Measurements from ENCODE around the gene STK32C. TPM values are rescaled to one million over a fixed set of nuclear protein-coding genes. Genes with fewer than 3 reads are reported as not detected.
"Not testable (repeated sequence)": the region's sequence is repeated elsewhere in the genome, so short reads cannot be mapped to it uniquely, and the experiment has no call there.

The STK32C gene
- total RNA-seq, 6 donors from 2014 or later, result 4.8 to 18.3 (median 15.6) TPM

DNA sequence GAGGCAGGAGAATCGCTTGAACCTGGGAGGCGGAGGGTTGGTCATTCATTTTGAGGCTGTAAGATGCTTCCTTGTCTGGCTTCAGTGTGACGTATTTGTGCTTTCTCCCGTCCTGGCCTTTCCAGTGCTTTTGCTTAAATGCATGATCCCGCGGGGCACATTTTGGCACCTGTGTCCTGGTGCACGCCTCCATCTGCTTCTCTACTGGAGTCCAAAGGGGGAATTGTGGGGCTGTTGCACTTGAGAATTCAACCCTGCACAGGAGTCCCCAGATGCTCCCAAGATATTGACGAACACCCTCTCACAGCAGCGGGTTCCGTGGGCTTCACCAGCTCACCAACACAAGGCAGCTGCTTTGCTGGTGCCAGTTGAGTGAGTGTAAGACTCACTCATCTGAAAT is 14.0 kb upstream of the STK32C start:
- H3K36me3 ChIP-seq, result no peaks in the 10 kb centered on the region
- H3K27me3 ChIP-seq, result no peaks in the 10 kb centered on the region
- peaks cover 0 to 8% (median 7%) of the 10 kb centered on the region in 4 donors for H3K4me1 ChIP-seq
- no peak for ATAC-seq (ENCODE audit: low FRiP score in 2 of 2)
- WGBS, 2 donors, result 91 to 96% methylated on average over 10 of the region's 10 CpGs
- TF ChIP-seq POLR2A (IDR thresholded peaks at IDR 0.05) (no peak), EP300 (IDR thresholded peaks at IDR 0.05) (no peak), POLR2AphosphoS5 (IDR thresholded peaks at IDR 0.05) (no peak), CTCF (IDR thresholded peaks at IDR 0.05) (no peak)
- no peak for DNase-seq
- H3K4me3 ChIP-seq, result no peak overlapping the region
- no peak overlapping the region for H3K27ac ChIP-seq
- no peaks in the 10 kb centered on the region for H3K9me3 ChIP-seq

- WGBS, 2 donors, result 92% methylated on average over 9 to 13 of the region's 13 CpGs
- Histone ChIP-seq H3K27ac (peak overlapping the region in 1 of 4 donors; percentile 22), H3K36me3 (no peaks in the 10 kb centered on the region), H3K4me3 (no peak overlapping the region), H3K27me3 (no peaks in the 10 kb centered on the region), H3K9me3 (no peaks in the 10 kb centered on the region), H3K4me1 (peaks cover 0 to 8% (median 7%) of the 10 kb centered on the region in 4 donors)
- DNase-seq (no peak), ATAC-seq (ENCODE audit: low FRiP score in 2 of 2) (peak in 1 of 2 donors; percentile 8)
- no peak for TF ChIP-seq EP300 (IDR thresholded peaks at IDR 0.05)
- TF ChIP-seq POLR2A (IDR thresholded peaks at IDR 0.05), result no peak
- no peak for TF ChIP-seq POLR2AphosphoS5 (IDR thresholded peaks at IDR 0.05)
- TF ChIP-seq CTCF (IDR thresholded peaks at IDR 0.05), result no peak
Measured at GRCh38 chr10:132320654-132321469, 13.1 kb upstream of the STK32C start.

DNA sequence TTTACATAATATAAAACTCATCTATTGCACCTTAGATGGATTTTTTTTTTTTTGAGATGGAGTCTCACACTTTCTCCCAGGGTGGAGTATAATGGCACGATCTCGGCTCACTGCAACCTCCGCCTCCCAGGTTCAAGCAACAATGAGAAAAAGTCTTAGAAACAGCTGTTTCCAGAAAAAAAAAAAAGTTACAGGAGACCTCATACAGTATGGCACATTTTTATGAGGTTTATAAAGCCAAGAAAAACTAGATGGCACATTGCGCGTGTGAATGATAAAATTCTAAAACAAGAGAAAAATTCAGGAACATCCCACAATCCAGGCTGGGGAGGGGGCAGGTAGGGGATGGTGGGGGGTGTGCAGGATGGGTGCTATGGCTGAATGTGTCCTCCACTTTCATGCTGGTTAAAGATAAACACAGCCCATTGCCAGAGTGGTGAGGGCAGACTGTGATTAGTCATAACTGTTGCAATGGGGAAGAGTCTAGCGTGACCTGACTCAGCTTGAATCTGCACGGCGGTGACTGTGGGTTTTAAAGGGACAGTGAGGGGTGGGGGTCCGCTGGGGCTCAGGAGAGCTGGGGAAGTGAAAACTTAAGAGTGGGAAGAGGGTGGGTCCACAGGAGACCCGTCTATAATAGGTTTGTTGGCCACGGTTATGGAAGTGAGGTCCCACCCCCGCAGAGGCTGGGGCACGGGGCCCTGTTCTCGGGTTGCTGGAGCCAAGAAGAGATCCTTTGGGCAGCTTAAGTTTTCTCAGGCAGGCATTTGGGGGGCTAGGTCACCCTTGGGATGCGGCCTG is 12.3 kb upstream of the STK32C start:
- H3K9me3 ChIP-seq, result no peaks in the 10 kb centered on the region
- ATAC-seq (ENCODE audit: low FRiP score in 2 of 2), result peak; percentile 47 to 87
- no peak for TF ChIP-seq EP300 (IDR thresholded peaks at IDR 0.05)
- TF ChIP-seq POLR2AphosphoS5 (IDR thresholded peaks at IDR 0.05), result no peak
- no peak for TF ChIP-seq CTCF (IDR thresholded peaks at IDR 0.05)
- DNase-seq, result no peak
- peak overlapping the region in 1 of 4 donors; percentile 22 for H3K27ac ChIP-seq
- no peaks in the 10 kb centered on the region for H3K36me3 ChIP-seq
- H3K4me3 ChIP-seq, result no peak overlapping the region
- no peaks in the 10 kb centered on the region for H3K27me3 ChIP-seq
- 66 to 67% methylated on average over 15 of the region's 15 CpGs for WGBS, 2 donors
- H3K4me1 ChIP-seq, result peaks cover 0 to 8% (median 7%) of the 10 kb centered on the region in 4 donors

- not testable (repeated sequence) for H3K4me3 ChIP-seq; H3K4me1 ChIP-seq; H3K27ac ChIP-seq; H3K9me3 ChIP-seq; H3K36me3 ChIP-seq; DNase-seq; H3K27me3 ChIP-seq; ATAC-seq (ENCODE audit: low FRiP score in 2 of 2)
- 90 to 98% methylated on average over 6 of the region's 6 CpGs for WGBS, 2 donors
Measured at GRCh38 chr10:132317477-132317876, 9.7 kb upstream of the STK32C start.

DNA sequence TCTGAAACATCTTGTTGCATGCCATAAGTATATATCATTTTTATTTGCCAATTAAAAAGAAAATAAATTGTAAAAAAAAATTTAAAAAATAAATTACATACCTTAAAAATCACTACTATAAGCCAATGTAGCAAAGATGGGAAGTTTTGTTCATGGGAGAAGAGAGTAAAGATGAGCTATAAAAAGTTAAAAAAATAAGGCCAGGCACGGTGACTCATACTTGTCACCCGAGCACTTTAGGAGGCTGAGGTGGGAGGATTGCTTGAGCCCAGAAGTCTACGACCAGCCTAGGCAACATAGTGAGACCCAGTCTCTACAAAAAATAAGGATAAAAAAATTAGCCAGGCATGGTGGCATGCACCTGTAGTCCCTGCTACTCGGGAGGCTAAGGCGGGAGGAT is 8.4 kb upstream of the STK32C start:
- H3K4me3 ChIP-seq, result no peak overlapping the region
- DNase-seq (no peak), ATAC-seq (ENCODE audit: low FRiP score in 2 of 2) (no peak)
- no peaks in the 10 kb centered on the region for H3K36me3 ChIP-seq
- H3K4me1 ChIP-seq, result peaks cover 0 to 3% (median 0%) of the 10 kb centered on the region in 4 donors
- H3K27me3 ChIP-seq, result no peaks in the 10 kb centered on the region
- TF ChIP-seq EP300 (IDR thresholded peaks at IDR 0.05) (no peak), POLR2AphosphoS5 (IDR thresholded peaks at IDR 0.05) (no peak), CTCF (IDR thresholded peaks at IDR 0.05) (no peak), POLR2A (IDR thresholded peaks at IDR 0.05) (no peak)
- 82 to 92% methylated on average over 5 of the region's 5 CpGs for WGBS, 2 donors
- no peaks in the 10 kb centered on the region for H3K9me3 ChIP-seq
- H3K27ac ChIP-seq, result no peak overlapping the region

- H3K9me3 ChIP-seq; H3K27me3 ChIP-seq; H3K4me1 ChIP-seq; DNase-seq; H3K27ac ChIP-seq; ATAC-seq (ENCODE audit: low FRiP score in 2 of 2); H3K36me3 ChIP-seq; H3K4me3 ChIP-seq: not testable (repeated sequence)
- 87 to 94% methylated on average over 8 of the region's 8 CpGs for WGBS, 2 donors
Measured at GRCh38 chr10:132314881-132315280, 7.1 kb upstream of the STK32C start.

Measured in upper lobe of left lung (tissue), 6 donors.